Occipital lobe (tissue), 2 donors: Measurements from ENCODE around the gene PRDM8. TPM values are rescaled to one million over a fixed set of nuclear protein-coding genes. Genes with fewer than 3 reads are reported as not detected.

Experiments
- DNase-seq: peaks from one replicate; lab custom pipeline; 2025; lab: John Stamatoyannopoulos, UW
- total RNA-seq: library from RNA; depleted of rRNA; stranded (reverse); fragments of >200 nt; gene quantifications from one replicate; pipeline ENCODE4 v1.2.3, GENCODE V29; 2014

The PRDM8 gene
- total RNA-seq, 1 donor from 2014 or later: 24.6 TPM

- peak; percentile 51 for DNase-seq
Observed at GRCh38 chr4:80183250-80184052, 13.9 kb upstream of the PRDM8 start.

GRCh38 chr4:80184053-80184824 lies 13.1 kb upstream of the PRDM8 start:
- peak; percentile 63 for DNase-seq

GRCh38 chr4:80184825-80185756 lies 12.2 kb upstream of the PRDM8 start:
- DNase-seq: no peak

- DNase-seq: no peak
Observed at GRCh38 chr4:80185787-80186548, 11.3 kb upstream of the PRDM8 start.

GRCh38 chr4:80186676-80187075 lies 10.6 kb upstream of the PRDM8 start:
- no peak for DNase-seq

- no peak for DNase-seq
Observed at GRCh38 chr4:80187677-80188076, 9.6 kb upstream of the PRDM8 start.

GRCh38 chr4:80188457-80188800 lies 8.9 kb upstream of the PRDM8 start:
- DNase-seq: no peak

GRCh38 chr4:80188801-80189458 lies 8.4 kb upstream of the PRDM8 start:
- no peak for DNase-seq

GRCh38 chr4:80189581-80189955 lies 7.7 kb upstream of the PRDM8 start:
- no peak for DNase-seq

GRCh38 chr4:80189956-80190677 lies 7.2 kb upstream of the PRDM8 start:
- DNase-seq: no peak

- no peak for DNase-seq
Observed at GRCh38 chr4:80192252-80192866, 4.9 kb upstream of the PRDM8 start.

GRCh38 chr4:80192937-80193336 lies 4.4 kb upstream of the PRDM8 start:
- DNase-seq: no peak

- no peak for DNase-seq
Observed at GRCh38 chr4:80195441-80196140, 1.7 kb upstream of the PRDM8 start.

- DNase-seq: no peak
Observed at GRCh38 chr4:80196259-80196921, 913 bp upstream of the PRDM8 start.

- DNase-seq: no peak
Observed at GRCh38 chr4:80197601-80198440, 518 bp downstream of the PRDM8 start.

GRCh38 chr4:80198441-80198837 lies 1.1 kb downstream of the PRDM8 start:
- DNase-seq: no peak

GRCh38 chr4:80199004-80199560 lies 1.8 kb downstream of the PRDM8 start:
- DNase-seq: no peak
